Thyroid gland (tissue), 4 donors: ENCODE measurements around the gene TMED8.

Source experiments
- CTCF ChIP-seq, 6 experiments: fragments of 200-600 bp in 3 of 6; fragments of 450-650 bp in 3 of 6; sonication (generic) in 3 of 6; IDR thresholded peaks; one replicate each; pipeline ENCODE4 v1.5.1; 2016 to 2019; ENCODE audit warnings: antibody characterized with exemption in 6 of 6, mild to moderate bottlenecking in 2 of 6, inconsistent platforms in 1 of 6, moderate library complexity in 1 of 6
- POLR2A ChIP-seq, 2 donors: fragments of 450-650 bp; IDR thresholded peaks; one replicate each; pipeline ENCODE4 v1.6.1; 2017; ENCODE audit warnings: antibody characterized with exemption in 2 of 2, mild to moderate bottlenecking in 2 of 2, moderate library complexity in 1 of 2

- TF ChIP-seq CTCF (IDR thresholded peaks at IDR 0.05): no peak
- no peak for TF ChIP-seq POLR2A (IDR thresholded peaks at IDR 0.05)
These were observed 13.3 kb upstream of the TMED8 start for GRCh38 chr14:77390188-77390587.
